Skeletal muscle cell (primary cell): ENCODE results near the gene CETN3.
"Not testable (repeated sequence)": the region's sequence is repeated elsewhere in the genome, so short reads cannot be mapped to it uniquely, and the experiment has no call there.

ENCODE experiments used
- DNase-seq: peaks from one replicate; pipeline ENCODE4 v3.0.0-alpha.2; 2010; ENCODE audit warnings: low read depth
- H3K4me3 ChIP-seq: 2 replicates; pipeline ENCODE4 v1.5.1; 2011; ENCODE audit warnings: low read depth, mild to moderate bottlenecking, control low read depth, low read length, moderate library complexity

Gene CETN3

GRCh38 chr5:90343731-90344130 lies 65.8 kb downstream of the CETN3 start:
- H3K4me3 ChIP-seq = not testable (repeated sequence)

DNA sequence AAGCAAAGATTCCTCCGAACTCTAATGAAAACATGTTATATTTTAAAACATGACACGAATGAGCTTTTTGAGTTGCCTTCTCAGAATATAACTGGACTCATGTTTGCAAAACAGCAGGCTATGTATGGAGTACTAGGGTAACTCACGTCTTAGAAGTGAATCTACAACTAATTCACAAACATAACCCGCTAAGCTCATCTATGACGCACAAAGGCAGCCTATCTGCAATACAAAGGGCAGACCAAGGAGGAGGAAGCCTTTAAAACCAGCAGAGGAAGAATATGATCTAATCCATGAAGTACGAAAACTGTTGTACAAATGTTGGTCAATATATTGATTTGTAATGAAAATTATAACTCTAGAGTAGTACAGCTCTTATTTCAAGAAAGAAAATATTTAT lies 67.0 kb downstream of the CETN3 start:
- DNase-seq = no peak
- no peak overlapping the region for H3K4me3 ChIP-seq

More at GRCh38 chr5:90343731-90344130, 65.8 kb downstream of the CETN3 start:
- not testable (repeated sequence) for DNase-seq
